NOMO-1 treated with dmso at 0.1 percent for 144 hours (cell line): Measurements from ENCODE around the gene TMEM132C.

Source experiments
- DNase-seq: peaks from one replicate; lab custom pipeline; 2025; ENCODE audit not compliant: unreplicated experiment; lab: John Stamatoyannopoulos, UW

Gene TMEM132C

GRCh38 chr12:128649902-128650301 lies 382.9 kb downstream of the TMEM132C start:
- no peak for DNase-seq

GRCh38 chr12:128652136-128652751 lies 385.3 kb downstream of the TMEM132C start:
- no peak for DNase-seq

- no peak for DNase-seq
These were observed 387.5 kb downstream of the TMEM132C start for GRCh38 chr12:128654468-128654867.

- DNase-seq = no peak
These were observed 390.4 kb downstream of the TMEM132C start for GRCh38 chr12:128657378-128657777.

GRCh38 chr12:128660532-128661225 lies 393.7 kb downstream of the TMEM132C start:
- DNase-seq = no peak

GRCh38 chr12:128661226-128661569 lies 394.2 kb downstream of the TMEM132C start:
- DNase-seq = no peak

- DNase-seq = no peak
These were observed 395.1 kb downstream of the TMEM132C start for GRCh38 chr12:128662101-128662500.

GRCh38 chr12:128664501-128664900 lies 397.5 kb downstream of the TMEM132C start:
- DNase-seq = no peak

- DNase-seq = no peak
These were observed 400.2 kb downstream of the TMEM132C start for GRCh38 chr12:128667193-128667592.

GRCh38 chr12:128671528-128672042 lies 404.6 kb downstream of the TMEM132C start:
- DNase-seq = no peak

- DNase-seq = no peak
These were observed 405.5 kb downstream of the TMEM132C start for GRCh38 chr12:128672428-128672827.

GRCh38 chr12:128672893-128673292 lies 405.9 kb downstream of the TMEM132C start:
- no peak for DNase-seq

GRCh38 chr12:128675576-128675975 lies 408.6 kb downstream of the TMEM132C start:
- no peak for DNase-seq

- no peak for DNase-seq
These were observed 413.6 kb downstream of the TMEM132C start for GRCh38 chr12:128680555-128680954.

GRCh38 chr12:128682548-128683275 lies 415.7 kb downstream of the TMEM132C start:
- no peak for DNase-seq

- no peak for DNase-seq
These were observed 417.4 kb downstream of the TMEM132C start for GRCh38 chr12:128684352-128684751.

GRCh38 chr12:128685903-128686475 lies 419.0 kb downstream of the TMEM132C start:
- no peak for DNase-seq

GRCh38 chr12:128687851-128688250 lies 420.9 kb downstream of the TMEM132C start:
- no peak for DNase-seq

- DNase-seq = no peak
These were observed 423.7 kb downstream of the TMEM132C start for GRCh38 chr12:128690641-128691040.

GRCh38 chr12:128693115-128693514 lies 426.1 kb downstream of the TMEM132C start:
- no peak for DNase-seq

- DNase-seq = no peak
These were observed 426.8 kb downstream of the TMEM132C start for GRCh38 chr12:128693771-128694170.

- no peak for DNase-seq
These were observed 427.5 kb downstream of the TMEM132C start for GRCh38 chr12:128694445-128694844.
